SW 1271 (cell line): Measurements from ENCODE around the gene METTL4.

Source experiments
- DNase-seq, 2 experiments: peaks; one replicate each; lab custom pipeline; 2025; lab: John Stamatoyannopoulos, UW

Gene METTL4

DNA sequence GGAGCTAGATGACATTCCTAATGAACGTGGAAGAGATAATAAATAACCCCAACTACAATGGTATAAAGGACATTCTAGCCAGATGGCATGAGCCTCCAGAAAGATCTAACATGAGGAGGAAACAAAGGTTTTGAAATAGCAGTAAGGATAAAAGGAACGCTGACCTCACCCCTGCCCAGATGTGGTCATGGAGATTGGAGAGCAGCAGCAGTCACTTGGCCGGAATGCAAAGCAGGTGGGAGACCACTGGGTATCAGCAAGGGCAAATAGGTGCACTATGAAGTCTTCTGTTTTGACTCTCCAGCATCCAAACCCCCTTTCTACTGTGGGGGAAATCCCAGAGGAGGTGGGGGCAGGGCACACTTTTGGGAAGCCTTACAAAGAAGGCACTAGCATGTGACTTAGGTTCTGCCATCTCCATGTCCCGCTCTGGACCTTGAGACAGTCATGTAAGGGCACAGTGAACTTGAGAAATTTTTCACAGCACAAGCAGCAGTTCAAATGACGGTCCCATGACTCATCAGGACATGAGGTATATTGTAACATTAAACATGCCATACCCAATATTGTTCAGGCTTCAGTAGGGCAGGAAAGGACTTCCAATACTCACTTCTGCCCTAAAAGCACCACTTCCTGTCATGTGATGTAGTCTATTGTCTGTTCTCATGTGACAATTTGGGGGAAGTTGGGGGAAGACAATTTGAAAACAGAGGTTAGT lies 55.2 kb downstream of the METTL4 start:
- DNase-seq = peak; percentile 83 to 84

DNA sequence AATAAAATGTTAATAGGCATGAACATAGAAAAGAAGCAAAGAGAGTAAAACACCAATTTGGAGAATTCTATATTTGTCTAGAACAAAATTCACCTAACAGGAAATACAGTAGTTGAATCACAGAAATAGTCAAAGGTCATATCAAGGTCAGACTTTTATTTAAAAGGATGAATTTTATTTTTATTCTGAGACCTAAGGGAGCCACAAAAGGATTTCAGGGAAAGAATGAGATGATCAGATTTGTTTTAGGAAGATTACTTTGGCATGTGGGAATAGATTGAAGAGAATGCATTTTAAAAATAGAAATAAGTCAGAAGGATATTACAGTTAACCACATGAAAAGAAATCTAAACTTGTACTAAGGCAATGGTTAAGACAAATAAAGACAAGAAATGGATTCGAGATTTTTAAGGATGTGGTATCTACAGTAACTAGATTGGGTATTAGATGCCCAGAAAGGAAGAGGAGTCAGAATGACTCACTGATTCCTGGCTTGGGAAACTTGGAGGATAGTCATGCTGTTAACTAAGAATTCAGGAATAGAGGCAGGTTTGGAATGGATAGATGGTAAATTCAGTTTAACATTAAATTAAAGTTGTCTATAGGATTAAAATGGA lies 56.0 kb downstream of the METTL4 start:
- peak; percentile 27 to 73 for DNase-seq

DNA sequence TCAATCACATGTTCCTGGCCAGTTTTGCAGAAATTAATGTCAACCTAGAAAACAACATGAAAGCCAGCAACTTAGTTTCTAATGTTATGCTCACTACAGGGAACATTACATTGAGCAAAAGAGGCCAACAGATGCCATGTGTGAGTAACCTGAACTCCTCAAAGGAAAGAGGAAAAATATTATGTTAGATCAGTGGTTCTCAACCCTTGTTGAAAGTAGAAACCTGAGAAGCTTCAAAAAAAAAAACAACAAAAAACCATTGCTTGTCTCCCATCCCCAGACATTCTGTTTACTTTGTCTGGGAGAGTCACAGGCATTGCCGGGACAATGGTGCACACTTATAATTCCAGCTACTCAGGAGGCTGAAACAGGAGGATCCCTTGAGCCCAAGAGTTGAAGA lies 57.7 kb downstream of the METTL4 start:
- DNase-seq = no peak

DNA sequence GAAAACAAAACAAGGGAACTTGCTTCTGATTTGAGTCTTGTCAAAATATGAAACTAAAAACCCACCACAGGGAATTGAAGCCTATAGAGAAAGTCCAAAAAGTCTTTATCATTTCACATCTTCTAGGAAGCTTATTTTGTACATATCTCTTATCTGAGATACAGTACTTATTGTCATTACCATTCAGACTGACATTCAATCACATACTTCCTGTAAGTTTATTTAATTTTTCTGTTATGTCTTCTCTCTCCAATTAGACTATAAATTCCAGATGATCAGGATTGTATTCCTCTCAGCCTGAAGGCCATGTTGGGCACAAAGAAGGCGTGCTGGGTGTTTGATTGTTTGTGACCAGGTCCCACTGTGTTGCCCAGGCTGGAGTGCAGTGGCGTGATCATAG lies 59.2 kb downstream of the METTL4 start:
- DNase-seq = no peak

DNA sequence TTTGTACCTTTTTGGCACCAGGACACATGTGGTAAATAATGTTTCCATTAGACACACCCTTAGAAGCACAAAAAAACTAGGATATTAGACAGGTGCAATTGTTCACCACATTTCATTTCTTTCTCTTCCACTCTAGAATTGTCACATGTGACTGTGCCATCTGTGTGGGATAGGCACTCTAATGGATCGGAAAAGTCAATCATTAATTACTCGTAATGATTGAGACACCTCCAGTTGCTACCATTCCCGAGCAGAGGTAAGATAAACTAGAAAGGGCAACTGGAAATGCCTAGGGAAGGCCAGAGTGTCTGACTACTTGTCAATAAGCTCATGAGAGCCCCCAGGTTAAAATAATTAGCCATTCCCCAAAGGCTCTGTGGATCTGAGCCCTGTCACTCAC lies 59.9 kb downstream of the METTL4 start:
- no peak for DNase-seq

DNA sequence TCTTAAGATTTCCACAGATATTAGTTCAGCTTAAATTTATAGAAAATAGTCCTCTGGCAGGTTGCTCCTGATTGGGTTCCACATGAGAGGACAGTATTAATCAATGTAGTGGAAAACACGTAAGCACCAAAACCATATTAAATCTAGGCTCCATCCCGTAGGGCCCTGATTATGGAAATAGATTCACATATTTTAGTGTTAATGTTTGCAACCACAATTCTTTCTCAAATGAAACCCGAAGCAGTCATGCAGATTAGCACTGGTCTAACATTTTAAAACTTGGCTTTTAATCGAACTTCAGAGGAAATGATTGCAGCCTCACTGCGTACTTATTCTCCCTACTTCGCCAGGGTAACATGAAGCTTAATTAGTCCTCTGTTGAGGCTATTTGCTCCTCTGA lies 60.9 kb downstream of the METTL4 start:
- no peak for DNase-seq

DNA sequence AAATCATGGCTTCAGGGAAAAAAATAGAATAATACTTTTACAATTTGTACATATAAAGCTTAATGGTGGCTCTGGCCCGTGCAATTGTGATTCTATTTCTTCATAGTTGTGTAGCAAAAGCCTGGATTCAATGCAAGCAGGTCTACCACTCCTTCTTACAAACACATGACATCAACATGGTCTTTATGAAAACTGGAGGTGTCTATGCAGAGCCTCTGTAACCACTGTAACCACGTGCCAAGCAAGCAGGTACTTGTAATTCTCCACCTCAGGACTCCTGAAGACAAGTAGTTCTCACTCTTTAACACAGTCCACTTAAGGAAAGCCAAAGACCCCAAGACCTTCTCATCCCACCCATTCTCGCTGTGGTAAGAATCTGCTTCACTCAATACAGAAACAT lies 62.6 kb downstream of the METTL4 start:
- DNase-seq = no peak

DNA sequence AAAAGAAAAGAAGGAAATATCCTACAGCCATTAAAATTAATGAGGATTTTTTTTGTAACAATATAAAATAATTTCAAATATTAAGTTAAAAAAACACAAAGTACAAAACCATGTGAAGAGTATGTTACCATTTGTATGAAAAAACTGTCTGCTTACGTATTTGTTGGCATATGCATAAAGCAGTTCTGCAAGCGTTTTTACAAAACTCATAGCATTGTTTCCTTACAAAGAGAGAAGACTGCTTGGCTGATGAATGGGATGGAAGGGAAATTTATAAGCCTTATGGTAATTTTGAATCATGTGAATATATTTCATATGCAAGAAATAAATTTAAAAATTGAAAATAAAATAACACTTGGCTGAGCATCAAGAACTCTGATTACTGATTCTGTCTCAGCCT lies 63.1 kb downstream of the METTL4 start:
- DNase-seq = no peak

DNA sequence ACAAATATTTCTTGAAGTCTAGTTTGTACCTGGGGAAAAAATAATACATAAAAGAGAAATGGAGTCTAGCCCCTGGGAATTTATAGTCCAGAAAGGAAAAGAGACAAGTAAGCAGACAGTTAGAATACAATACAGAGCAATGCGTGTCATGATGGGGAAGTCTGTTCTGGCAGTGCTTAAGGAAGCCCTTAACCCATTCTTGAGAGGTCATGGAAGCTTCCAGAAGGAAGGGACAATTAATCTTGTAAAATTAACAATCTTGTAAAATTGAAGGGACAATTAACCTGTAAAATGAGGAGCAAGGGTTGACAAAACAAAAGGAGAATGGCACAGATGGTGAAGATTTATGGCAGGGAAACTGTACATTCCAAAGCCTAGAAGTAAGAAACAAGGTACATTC lies 66.7 kb downstream of the METTL4 start:
- no peak for DNase-seq

DNA sequence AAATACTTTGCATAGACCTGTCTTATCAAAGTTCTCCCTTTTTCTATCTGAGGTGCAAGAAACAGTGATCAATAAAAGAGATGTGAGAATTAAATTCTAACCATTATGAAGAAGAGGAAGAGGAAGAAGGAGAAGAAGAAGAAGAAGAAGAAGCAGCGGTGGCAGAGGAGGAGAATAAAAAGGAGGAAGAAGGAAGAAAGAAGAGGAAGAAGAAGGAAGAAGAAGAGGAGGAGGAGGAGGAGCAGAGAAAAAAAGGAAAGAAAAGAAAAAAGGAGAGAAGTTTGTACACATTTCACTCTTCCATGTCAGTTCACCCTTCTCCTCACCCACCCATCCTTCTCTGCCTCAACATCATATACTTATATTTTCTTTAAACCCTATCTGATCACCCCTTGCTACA lies 68.4 kb downstream of the METTL4 start:
- no peak for DNase-seq

DNA sequence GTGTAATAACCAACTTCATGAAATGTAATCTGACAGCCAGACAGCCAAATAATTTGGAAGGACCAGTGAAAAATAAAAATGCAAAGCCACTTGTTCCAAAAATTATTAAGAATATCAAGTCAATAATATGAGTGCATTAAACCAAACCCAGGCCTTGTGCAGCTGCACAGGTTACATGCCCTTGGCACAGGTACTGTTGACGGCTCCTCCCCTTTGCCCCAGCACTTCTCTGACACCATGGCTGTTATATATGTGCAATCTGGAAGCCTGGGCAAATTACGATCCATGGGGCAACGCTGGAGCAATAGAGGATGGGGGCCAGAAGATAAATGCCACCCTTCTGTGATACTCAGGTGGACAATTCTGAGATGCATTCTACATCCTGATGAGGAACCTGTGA lies 68.9 kb downstream of the METTL4 start:
- no peak for DNase-seq

DNA sequence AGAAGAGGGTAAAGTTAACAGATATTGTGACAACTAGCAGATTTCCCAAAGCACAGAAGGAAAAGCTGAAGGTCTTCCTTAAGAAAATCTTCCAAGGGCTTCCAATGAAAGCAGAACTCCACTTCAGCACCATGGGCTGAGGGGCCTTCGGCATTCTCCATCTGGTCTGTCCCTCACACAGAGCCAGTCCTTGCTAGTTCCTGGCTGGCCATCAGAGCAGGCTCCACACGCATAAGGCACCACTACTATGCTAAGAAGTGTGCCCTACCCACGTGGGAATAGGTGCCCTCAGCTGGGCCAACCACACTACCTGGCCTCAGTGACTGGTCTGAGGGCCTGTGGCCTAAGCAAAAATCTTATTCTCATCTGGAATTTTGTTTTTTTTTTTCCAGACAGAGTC lies 73.5 kb downstream of the METTL4 start:
- no peak for DNase-seq

DNA sequence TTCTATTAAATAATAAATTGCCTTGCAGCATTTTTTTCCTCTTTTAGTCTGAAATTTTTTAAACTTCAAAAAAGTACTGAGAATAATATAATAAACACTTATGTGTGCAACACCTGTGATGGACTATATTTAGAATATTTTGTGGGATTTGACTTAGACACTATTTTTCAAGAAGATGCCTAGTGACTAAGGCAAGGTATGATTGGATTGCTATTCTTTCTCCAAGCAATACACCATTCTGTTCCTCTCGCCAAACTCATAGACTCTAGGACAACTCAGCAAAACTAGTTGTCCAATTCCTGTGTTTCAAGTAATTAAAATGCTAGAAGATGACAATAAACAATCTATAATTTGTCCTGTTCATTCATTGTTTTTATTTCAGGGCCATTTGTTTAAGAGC lies 75.9 kb downstream of the METTL4 start:
- DNase-seq = no peak

DNA sequence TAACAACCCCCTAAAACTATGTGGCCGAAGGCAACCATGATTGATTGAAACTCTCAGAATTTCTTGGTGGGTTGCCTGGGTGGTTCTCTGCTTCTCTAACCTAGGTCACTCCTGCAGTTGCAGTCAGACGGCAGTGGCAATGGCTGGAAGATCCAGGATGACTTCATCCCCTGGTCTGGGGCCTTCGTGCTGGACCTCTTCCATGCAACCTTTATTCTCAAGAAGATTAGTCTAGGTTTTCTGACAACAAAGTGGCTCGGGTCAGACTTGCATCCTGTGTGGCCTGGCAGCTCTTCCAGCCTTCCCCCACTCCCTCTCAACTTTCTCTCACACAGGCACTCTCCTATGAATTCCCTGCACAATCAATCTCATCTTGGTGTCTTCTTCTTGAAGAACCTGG lies 76.4 kb downstream of the METTL4 start:
- DNase-seq = no peak
